Activated CD8-positive, alpha-beta memory T cell treated with anti-CD3 and anti-CD28 coated beads, Interleukin-2, amount 50 U/mL, for 24 hours (primary cell): ENCODE measurements around the gene EPHA5.
"Not testable (repeated sequence)": the region's sequence is repeated elsewhere in the genome, so short reads cannot be mapped to it uniquely, and the experiment has no call there.

Experiments used
- DNase-seq: peaks from one replicate; pipeline ENCODE4 v3.0.0-alpha.2; 2020; ENCODE audit errors: extremely low read depth

EPHA5 gene

GRCh38 chr4:65370709-65371108 is 299.6 kb downstream of the EPHA5 start:
- no peak for DNase-seq

GRCh38 chr4:65367306-65367705 is 303.0 kb downstream of the EPHA5 start:
- no peak for DNase-seq

- DNase-seq: no peak
Observed at GRCh38 chr4:65358914-65359313, 311.4 kb downstream of the EPHA5 start.

GRCh38 chr4:65353098-65353497 is 317.2 kb downstream of the EPHA5 start:
- DNase-seq: no peak

GRCh38 chr4:65344278-65344825 is 325.9 kb downstream of the EPHA5 start:
- no peak for DNase-seq

GRCh38 chr4:65343342-65343741 is 326.9 kb downstream of the EPHA5 start:
- no peak for DNase-seq

GRCh38 chr4:65341557-65341956 is 328.7 kb downstream of the EPHA5 start:
- no peak for DNase-seq

- DNase-seq: no peak
Observed at GRCh38 chr4:65340382-65341109, 329.7 kb downstream of the EPHA5 start.

GRCh38 chr4:65337371-65337770 is 332.9 kb downstream of the EPHA5 start:
- no peak for DNase-seq

GRCh38 chr4:65336465-65336864 is 333.8 kb downstream of the EPHA5 start:
- no peak for DNase-seq

GRCh38 chr4:65316534-65316933 is 353.8 kb downstream of the EPHA5 start:
- DNase-seq: no peak

GRCh38 chr4:65311120-65311519 is 359.2 kb downstream of the EPHA5 start:
- DNase-seq: no peak

- DNase-seq: no peak
Observed at GRCh38 chr4:65310586-65310985, 359.7 kb downstream of the EPHA5 start.

- not testable (repeated sequence) for DNase-seq
Observed at GRCh38 chr4:65308626-65309025, 361.7 kb downstream of the EPHA5 start.

GRCh38 chr4:65302145-65302544 is 368.1 kb downstream of the EPHA5 start:
- no peak for DNase-seq

- no peak for DNase-seq
Observed at GRCh38 chr4:65296246-65296645, 374.0 kb downstream of the EPHA5 start.

GRCh38 chr4:65287071-65287470 is 383.2 kb downstream of the EPHA5 start:
- DNase-seq: no peak
